ENCODE measurements around the gene GORASP2.

DNA sequence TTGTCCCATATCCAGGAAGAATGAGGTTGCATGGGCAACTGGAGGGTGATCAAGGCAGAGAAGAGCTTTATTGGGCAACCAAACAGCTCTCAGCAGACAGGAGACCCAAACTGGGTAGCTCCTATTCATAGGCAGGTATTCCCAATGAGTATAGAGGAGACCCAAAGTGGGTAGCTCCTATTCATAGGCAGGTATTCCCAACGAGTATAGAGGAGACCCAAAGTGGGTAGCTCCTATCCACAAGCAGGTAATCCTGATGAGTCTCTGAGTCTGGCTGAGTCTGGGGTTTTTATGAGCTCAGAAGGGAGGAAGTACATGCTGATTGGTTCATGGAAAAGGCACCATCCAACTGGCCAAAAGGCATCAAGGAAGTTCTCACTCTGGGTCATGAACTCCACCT lies 5.3 kb upstream of the GORASP2 start:
- TF ChIP-seq, protein P1, sequence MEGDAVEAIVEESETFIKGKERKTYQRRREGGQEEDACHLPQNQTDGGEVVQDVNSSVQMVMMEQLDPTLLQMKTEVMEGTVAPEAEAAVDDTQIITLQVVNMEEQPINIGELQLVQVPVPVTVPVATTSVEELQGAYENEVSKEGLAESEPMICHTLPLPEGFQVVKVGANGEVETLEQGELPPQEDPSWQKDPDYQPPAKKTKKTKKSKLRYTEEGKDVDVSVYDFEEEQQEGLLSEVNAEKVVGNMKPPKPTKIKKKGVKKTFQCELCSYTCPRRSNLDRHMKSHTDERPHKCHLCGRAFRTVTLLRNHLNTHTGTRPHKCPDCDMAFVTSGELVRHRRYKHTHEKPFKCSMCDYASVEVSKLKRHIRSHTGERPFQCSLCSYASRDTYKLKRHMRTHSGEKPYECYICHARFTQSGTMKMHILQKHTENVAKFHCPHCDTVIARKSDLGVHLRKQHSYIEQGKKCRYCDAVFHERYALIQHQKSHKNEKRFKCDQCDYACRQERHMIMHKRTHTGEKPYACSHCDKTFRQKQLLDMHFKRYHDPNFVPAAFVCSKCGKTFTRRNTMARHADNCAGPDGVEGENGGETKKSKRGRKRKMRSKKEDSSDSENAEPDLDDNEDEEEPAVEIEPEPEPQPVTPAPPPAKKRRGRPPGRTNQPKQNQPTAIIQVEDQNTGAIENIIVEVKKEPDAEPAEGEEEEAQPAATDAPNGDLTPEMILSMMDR (IDR thresholded peaks at IDR 0.05 in 8 of 11, conservative IDR thresholded peaks at IDR 0.05 in 3 of 11): no peak
- TF ChIP-seq POLR2A (IDR thresholded peaks at IDR 0.05): no peak
- no peak for TF ChIP-seq POLR2AphosphoS5 (IDR thresholded peaks at IDR 0.05)
